Measurements from ENCODE around the gene GZF1. TPM values are rescaled to one million over a fixed set of nuclear protein-coding genes. Genes with fewer than 3 reads are reported as not detected.
A peak's percentile ranks its signal among the peaks of the same experiment; 100 is the strongest.

The GZF1 gene
- total and polyA plus RNA-seq, 12 donors, result 8.0 to 31.7 (median 18.7) TPM

GRCh38 chr20:23370274-23370673 lies 8.3 kb downstream of the GZF1 start:
- Histone ChIP-seq H3K27me3 (no peaks in the 10 kb centered on the region), H3K36me3 (replicated peaks in 1 of 2) (peaks cover 0 to 57% of the 10 kb centered on the region in 2 donors)
- TF ChIP-seq POLR2A (IDR thresholded peaks at IDR 0.05) (no peak), CTCF (IDR thresholded peaks at IDR 0.05) (no peak)

GRCh38 chr20:23370873-23371272 lies 8.9 kb downstream of the GZF1 start:
- Histone ChIP-seq H3K4me3 (no peak overlapping the region), H3K4me1 (replicated peaks in 1 of 2) (peaks cover 26 to 54% of the 10 kb centered on the region in 2 donors), H3K27me3 (no peaks in the 10 kb centered on the region), H3K27ac (peak overlapping the region in 3 of 5 donors; percentile 1 to 53 (median 53)), H3K9me3 (replicated peaks in 1 of 3) (no peaks in the 10 kb centered on the region), H3K36me3 (replicated peaks in 1 of 2) (peaks cover 0 to 57% of the 10 kb centered on the region in 2 donors)
- WGBS, 4 donors, result 62 to 97% (median 78%) methylated on average over 3 of the region's 3 CpGs
- intact Hi-C loops (cut with DNase I), result no loop called here
- no peak for TF ChIP-seq CTCF (IDR thresholded peaks at IDR 0.05)
- no peak for TF ChIP-seq POLR2A (IDR thresholded peaks at IDR 0.05)
- no peak for DNase-seq

More at GRCh38 chr20:23370274-23370673, 8.3 kb downstream of the GZF1 start:
- intact Hi-C loops (cut with DNase I), result no loop called here
- WGBS, 4 donors, result 88 to 93% (median 91%) methylated on average over 4 to 5 of the region's 5 CpGs
- H3K4me1 ChIP-seq (replicated peaks in 1 of 2), result peaks cover 27 to 60% of the 10 kb centered on the region in 2 donors
- no peak overlapping the region for H3K4me3 ChIP-seq
- DNase-seq, result no peak
- no peaks in the 10 kb centered on the region for H3K9me3 ChIP-seq (replicated peaks in 1 of 3)
- H3K27ac ChIP-seq, result no peak overlapping the region

GRCh38 chr20:23371496-23371895 lies 9.5 kb downstream of the GZF1 start:
- no peak overlapping the region for H3K4me3 ChIP-seq
- WGBS, 4 donors, result 32 to 36% (median 34%) methylated on average over 4 of the region's 4 CpGs
- peak in 1 of 7 donors; percentile 59 for DNase-seq
- H3K4me1 ChIP-seq (replicated peaks in 1 of 2), result peaks cover 20 to 48% of the 10 kb centered on the region in 2 donors
- H3K36me3 ChIP-seq (replicated peaks in 1 of 2), result peaks cover 0 to 61% of the 10 kb centered on the region in 2 donors
- H3K9me3 ChIP-seq (replicated peaks in 1 of 3), result no peaks in the 10 kb centered on the region
- H3K27ac ChIP-seq, result peak overlapping the region in 4 of 5 donors; percentile 1 to 80 (median 38)
- TF ChIP-seq CTCF (IDR thresholded peaks at IDR 0.05) (no peak), POLR2A (IDR thresholded peaks at IDR 0.05) (no peak)
- H3K27me3 ChIP-seq, result no peaks in the 10 kb centered on the region
- intact Hi-C loops (cut with DNase I), result no loop called here

- Histone ChIP-seq H3K27ac (peak overlapping the region in 1 of 5 donors; percentile 3), H3K36me3 (replicated peaks in 1 of 2) (peaks cover 0 to 75% of the 10 kb centered on the region in 2 donors), H3K4me3 (no peak overlapping the region), H3K4me1 (replicated peaks in 1 of 2) (peaks cover 18 to 23% of the 10 kb centered on the region in 2 donors), H3K9me3 (replicated peaks in 1 of 3) (no peaks in the 10 kb centered on the region), H3K27me3 (no peaks in the 10 kb centered on the region)
- DNase-seq, result peak in 1 of 7 donors; percentile 26
- 76 to 89% (median 82%) methylated on average over 5 of the region's 5 CpGs for WGBS, 4 donors
- TF ChIP-seq CTCF (IDR thresholded peaks at IDR 0.05), result no peak
- TF ChIP-seq POLR2A (IDR thresholded peaks at IDR 0.05), result no peak
- intact Hi-C loops (cut with DNase I), result no loop called here
Measured at GRCh38 chr20:23374441-23374840, 12.5 kb downstream of the GZF1 start.

All from adrenal gland (tissue), 12 donors.